Activated CD4-positive, CD25-positive, alpha-beta regulatory T cell (primary cell): ENCODE data around the gene CRYBG2.
A peak's percentile ranks its signal among the peaks of the same experiment; 100 is the strongest.
"Not testable (repeated sequence)": the region's sequence is repeated elsewhere in the genome, so short reads cannot be mapped to it uniquely, and the experiment has no call there.

Experiments used
- DNase-seq, 4 experiments: peaks; one replicate each; lab custom pipeline; 2025; lab: John Stamatoyannopoulos, UW

Gene CRYBG2

DNA sequence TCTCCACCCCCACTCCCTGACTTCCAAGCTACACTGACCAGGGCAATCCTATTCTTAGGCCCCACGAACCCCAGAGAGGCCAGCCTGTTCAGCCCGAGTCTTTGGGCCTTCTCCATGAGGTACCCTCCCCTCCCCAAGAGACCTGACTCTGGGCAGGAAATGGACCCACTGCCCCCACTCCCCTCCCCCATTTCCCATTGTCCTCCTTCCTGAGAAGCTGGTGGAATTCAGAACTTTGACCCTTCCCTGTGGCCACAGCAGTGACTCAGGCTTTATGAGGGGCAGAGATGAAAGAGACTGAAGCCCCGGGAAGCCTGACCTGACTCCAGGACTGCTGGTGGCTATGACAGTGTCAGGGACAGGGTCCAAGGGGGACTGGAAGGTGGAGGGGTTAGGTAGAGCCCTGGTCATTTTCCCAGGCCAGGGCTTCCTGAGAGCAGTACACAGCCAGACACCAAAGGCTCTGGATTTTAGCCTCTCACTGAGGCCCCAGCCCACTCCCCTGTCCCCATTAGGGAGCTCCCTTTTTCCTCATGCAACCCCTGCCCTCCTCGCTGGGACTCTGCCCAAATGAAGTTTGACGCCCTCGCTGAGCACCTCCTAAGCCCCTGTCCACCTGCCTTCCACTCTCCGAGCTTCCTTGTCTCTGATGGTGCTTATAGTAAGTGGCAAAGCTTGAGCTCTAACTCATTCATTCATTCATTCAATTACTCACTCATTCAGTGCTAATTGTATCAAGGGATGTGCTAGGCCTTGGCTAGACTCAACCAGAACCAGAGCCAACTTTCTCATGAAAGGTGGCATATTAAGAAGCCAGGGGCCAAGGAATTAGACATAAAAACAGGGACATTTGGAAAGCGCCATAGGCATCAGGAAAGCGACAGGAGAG, 3.0 kb downstream of the CRYBG2 start:
- DNase-seq = no peak

DNA sequence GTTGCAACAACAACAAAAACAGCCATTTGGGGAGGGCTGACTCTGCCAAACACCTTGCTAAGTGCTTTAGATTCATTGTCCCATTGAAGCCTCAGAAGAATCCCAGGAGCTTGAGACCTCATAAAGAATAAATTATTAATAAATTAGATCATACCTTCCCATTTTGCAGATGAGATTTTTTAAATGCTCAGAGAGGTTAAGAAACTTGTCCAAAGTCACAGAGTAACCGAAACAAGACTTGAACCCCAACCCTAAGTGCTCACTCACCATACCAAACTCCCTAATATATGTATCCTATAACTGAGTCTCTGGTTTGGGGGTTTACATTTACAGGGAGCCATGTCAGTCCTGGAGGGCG, 3.6 kb downstream of the CRYBG2 start:
- no peak for DNase-seq

DNA sequence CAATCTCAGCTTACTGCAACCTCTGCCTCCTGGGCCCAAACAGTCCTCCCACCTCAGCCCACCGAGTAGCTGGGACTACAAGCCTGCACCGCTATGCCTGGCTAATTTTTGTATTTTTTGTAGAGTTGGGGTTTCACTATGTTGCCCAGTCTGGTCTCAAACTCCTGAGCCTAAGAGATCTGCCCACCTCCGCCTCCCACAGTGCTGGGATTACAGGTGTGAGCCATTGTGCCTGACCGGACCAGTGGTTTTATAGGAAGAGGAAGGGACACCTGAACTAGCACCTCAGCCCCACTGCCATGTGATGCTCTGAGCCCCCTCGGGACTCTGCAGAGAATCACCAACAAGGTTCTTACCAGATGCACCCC, 4.1 kb downstream of the CRYBG2 start:
- DNase-seq = no peak

DNA sequence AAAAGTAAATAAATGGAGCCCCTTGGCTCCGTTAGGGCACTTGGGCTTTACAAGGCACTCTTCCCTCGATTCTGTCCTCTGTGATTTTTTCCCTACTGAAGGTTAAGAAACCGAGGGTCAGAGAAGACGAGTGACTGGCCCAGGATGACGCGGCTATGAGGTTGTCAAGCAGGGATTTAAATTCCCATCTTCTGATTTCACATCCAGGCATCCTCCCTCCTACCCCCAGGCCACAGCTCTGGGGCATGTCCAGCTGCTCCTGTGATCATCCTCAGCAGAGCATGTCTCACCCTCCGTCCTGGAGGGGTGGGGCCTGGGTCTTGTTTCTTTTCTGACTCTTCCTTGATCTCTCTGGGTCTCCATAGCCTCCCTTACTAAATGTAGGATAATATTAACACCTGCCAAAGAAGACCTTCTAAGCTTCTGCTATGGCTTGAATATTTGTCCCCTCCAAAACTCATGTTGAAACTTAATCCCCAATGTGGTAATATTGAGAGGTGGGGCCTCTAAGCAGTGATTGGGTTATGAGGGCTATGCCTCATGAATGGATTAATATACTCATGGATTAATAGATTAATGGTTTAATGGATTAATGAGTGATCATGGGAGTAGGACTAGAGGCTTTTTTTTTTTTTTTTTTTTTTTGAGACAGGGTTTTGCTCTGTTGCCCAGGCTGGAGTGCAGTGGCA, 4.6 kb downstream of the CRYBG2 start:
- DNase-seq = no peak

DNA sequence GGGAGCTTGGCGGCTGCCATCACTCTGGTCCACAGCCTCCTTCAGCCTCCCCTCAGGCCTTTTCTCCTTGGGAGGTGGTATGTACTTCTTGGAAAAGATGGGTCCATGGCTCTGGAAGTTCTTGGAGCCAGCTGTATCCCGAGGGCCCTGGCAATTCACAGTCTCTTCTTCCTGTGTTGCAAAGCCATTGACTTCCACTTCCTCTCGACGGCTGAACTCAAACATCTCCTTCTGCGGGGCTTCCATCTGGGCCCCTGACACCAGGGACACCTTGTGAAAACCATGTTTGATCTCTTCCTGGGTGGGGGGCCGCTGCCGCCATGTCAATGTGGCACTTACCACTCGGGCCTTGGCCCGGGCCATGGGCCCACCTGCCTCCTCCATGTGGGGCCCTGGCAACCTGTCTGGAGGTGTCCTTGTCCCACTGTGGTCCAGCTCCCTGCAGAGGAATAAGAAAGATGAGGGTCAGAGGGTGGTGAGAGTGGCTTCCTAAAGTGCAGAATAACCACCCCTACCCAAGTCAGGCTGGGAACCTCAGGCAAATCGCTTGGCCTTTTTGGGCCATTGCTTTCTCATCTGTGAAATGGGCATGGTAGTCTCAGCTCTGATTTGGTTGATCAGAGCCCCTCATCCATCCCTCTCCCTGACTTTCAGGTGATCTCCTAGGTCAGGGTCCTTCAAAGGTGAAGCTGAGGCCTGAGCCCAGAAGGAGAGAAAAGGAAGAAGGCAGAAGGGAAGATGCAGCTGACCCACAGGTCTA, 7.5 kb downstream of the CRYBG2 start:
- DNase-seq = no peak

DNA sequence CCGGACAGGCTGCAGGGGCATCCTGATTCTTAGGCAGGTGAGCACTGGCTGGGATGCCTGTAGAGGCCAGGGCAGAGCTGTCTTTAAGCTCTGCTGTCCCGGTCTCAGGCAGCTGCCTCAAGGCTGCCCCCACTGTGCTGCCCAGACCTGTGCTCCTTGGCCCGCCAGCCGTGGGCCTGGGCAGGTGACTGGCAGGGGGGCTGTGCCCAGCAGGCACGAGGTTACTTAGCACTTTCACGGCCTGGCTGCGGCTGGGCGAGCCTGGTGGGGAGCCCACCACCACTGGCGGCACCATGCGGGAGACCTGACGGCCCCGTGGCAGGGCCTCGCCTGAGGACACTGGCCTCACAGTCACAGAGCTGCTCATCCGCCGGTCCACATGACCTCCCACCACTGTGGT, 8.2 kb downstream of the CRYBG2 start:
- DNase-seq = no peak

DNA sequence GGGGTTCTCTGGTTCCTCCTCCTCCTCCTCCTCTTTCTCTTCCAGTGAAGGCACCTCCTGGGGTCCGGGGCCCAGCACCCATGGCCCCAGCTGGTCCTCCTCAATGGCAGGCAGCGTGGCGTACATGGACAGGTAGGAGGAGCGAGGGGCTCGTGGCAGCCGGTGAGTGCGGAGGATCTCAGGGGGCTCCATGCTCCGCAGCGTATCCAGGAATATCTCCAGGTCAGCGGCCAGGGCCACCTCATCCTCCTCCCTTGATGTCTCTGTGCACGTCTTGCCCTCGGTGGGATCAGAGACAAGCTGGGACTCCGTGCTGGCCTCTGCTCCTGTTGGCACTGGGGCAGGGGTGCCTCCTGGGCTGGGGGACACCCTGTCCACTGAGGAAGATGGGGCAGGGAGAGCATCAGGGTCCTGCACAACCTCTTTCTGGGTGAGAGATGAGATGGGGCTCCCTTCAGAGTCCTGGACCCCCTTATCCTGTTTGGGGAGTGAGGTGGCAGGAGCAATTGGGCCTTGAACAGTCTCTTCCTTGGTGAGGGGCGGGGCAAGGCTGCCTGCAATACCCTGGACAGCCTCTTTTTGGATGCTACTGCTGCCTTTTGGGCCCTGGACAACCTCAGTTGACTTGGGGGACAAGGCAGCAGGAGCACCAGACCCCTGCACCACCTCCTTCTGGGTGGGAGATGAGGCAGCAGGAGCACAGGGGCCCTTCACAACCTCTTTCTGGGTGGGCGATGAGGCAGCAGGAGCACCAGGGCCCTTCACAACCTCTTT, 9.6 kb downstream of the CRYBG2 start:
- DNase-seq = no peak

DNA sequence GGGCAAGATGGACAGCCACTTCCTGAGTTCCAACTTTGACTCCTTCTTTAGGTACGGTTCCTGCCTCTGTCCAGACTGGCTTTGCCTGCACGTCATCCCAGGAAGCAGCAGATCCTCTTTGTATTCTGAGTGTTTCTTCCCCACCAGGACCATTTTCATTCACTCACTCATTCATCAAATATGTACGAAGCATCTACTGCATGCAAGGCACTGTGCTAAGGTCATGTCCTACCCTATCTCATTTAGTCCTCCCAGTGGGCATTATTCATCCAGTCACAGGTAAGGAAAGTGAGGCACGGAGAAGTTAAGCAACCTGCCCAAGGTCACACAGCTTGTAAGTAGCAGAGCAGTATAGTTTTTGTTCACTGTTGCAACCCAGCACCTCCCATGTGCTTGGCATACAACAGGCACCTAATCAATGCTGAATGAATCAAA, 13.9 kb downstream of the CRYBG2 start:
- DNase-seq = no peak

DNA sequence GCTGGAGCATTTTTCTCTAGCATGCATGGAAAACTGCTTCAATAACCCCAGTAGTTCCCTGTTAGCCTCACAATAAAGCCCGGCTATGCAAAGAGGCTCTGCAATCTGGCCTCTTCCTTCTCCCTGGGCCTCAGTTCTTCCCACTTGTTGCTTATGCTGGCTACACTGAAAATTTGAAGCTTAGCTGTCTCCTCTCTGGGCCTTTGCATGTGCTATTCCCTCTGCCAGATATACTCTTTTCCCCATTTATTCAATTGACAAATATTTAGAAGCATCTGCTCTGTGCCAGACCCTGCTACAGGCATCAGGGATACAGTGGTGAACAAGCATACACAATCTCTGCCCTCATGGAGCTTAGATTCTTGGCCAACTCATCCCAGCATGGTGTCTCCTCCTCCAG, 15.3 kb downstream of the CRYBG2 start:
- no peak for DNase-seq

DNA sequence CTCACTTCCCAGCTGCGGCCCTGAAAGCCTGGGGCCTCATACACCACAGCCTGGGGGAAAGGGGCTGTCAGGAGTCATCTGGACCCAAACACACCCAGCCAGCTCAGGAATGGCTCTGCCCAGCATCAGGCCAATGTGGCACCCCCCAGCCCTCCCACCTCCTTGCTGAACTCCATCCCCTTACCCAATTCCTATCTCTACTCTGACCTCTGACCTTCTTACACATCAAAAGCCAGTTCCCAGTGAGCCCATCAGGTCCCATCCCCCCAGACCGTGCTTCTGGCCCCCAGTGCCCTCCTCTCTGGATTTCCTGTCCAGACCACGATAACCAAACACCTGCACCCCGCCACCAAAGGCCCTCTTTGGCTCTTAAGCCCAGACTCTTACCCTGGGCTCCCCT, 16.3 kb downstream of the CRYBG2 start:
- DNase-seq = no peak

DNA sequence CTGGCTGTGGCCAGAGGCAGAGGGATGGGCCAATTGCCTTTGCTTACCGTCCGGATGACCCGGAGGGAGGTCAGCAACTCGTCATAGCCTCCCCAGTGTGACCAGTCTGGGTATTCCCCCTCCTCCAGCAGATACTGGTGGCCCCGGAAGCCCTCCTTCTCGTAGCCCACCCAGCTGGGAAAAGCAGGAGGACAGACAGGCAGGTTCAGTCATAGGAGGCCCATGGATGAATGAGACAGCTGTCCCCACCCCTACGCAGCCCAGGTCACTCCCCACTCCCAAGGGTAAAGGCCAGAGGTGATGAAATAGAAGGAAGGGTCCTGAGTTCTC, 16.8 kb downstream of the CRYBG2 start:
- DNase-seq = no peak

DNA sequence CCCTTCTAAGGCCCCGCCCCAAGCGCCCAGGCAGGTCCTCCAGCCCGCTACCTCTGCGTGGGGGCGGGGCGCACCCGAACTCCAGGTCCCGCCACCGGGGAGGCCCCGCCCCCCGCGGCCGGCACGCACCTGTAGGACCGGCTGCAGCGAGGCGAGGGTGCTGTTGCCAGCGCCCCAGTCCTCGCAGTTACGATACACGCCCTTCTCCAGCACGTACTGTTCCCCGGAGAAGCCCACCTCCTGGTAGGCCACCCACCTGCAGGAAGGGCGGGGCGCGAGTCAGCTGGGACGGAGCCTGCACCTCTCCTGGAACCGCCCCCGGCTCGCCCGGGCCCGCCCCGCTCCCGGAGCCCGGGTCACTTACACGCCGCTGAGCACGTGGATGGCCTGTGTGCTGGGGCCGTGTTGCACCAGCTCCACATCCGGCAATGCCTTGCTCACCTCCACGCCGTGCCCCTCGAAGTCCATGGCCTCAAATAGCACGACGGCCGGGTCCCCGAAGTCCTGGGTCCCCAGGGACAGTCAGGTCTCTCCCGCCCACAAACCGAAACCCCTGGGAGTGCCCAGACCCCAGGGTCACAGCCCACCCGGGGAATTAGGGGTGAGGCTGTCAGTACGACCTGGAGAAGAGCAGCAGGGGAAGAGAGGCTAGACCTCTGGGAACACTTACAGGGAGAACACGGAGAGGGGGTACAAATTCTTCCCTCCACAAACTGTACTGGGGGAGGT, 17.3 kb downstream of the CRYBG2 start:
- DNase-seq = peak; percentile 55 to 78 (median 74)

DNA sequence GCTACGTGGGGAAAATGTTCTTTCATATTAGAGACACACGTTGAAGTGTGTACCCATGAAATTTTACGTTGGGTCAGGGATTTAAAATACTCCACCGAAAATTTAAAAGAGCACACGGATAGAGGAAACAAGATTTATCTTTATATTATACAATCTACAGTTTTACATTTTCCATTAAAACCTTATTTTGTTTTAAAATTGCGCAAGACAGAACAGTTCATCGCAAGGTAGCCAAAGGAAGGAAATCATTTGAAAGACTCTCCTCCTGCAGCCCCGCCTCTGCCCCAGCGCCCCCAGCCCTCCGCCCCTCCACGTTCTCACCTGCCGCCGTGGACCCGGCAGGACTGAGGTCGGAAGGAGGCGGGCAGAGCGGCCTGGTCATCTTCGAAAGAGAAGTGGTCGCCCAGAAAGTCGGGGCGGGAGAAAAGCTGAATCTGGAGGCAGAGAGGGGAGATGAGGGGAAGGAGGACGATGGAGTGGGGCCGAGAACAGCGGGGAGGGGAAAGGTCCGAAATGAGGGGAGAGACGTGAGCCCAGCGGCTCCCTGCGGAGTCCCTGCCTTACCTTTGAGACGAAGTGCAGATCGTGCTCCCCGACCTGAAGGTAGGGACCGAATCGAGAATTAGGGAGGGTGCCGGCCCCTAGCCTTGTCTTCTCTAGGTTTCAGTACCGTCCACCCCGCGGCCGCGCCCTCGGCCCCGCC, 18.0 kb downstream of the CRYBG2 start:
- DNase-seq = no peak

DNA sequence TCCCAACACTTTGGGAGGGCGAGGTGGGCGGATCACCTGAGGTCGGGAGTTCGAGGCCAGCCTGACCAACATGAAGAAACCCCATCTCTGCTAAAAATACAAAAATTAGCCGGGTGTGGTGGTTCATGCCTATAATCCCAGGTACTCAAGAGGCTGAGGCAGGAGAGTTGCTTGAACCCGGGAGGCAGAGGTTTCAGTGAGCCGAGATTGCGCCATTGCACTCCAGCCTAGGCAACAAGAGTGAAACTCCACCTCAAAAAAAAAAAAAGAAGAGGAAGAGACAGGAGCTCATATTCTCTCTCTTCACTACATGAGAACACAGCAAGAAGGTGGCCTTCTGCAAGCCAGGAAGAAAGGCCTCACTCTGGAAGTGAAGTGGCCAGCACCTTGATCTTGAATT, 20.6 kb downstream of the CRYBG2 start:
- DNase-seq = not testable (repeated sequence)

DNA sequence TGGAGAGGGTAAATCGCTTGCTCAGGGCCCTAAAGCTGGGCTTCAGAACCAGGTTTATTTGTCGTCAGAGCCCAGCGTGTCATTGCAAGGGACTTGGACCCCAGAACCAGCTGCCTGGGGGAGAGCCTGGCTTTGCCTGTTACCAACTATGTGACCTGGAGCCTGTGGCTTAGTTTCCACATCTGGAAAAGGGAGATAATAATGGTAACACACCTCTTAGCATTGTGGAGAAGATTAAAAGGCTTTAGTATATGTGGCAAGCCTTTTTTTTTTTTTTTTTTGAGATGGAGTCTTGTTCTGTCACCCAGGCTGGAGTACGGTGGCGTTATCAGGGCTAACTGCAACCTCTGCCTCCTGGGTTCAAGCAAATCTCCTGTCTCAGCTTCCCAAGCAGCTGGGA, 23.7 kb downstream of the CRYBG2 start:
- no peak for DNase-seq

DNA sequence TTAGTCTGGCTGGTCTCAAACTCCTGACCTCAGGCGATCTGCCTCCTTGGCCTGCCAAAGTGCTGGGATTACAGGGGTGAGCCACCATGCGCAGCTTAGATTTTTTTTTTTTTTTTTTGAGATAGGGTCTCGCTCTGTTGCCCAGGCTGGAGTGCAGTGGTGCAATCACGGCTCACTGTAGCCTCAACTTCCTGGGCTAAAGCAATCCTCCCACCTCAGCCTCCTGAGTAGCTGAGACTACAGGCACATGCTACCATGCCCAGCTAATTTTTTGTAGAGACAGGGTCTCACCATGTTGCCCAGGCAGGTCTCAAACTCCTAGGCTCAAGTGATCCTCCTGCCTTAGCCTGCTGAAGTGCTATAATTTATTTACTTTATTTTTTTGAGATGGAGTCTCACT, 24.6 kb downstream of the CRYBG2 start:
- DNase-seq = not testable (repeated sequence)

DNA sequence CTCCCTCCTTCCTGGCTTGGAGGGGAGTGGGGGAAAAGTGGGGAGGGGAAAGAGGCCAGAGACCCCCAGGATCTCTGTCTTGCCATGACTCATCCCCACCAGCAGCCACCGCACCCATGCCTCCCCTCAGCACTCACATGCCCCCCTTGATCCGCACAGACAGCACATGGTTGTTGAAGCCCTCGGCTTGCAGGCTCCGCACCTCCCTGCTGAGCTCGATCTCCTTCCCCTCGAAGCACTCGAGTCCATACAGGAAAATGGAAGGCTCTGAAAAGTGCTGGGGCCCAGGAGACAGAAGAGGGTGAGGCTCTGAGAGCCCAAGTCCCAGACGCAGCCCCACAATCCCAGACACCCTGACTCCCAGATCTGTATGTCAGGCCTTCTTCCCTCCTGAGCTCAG, 25.3 kb downstream of the CRYBG2 start:
- no peak for DNase-seq

DNA sequence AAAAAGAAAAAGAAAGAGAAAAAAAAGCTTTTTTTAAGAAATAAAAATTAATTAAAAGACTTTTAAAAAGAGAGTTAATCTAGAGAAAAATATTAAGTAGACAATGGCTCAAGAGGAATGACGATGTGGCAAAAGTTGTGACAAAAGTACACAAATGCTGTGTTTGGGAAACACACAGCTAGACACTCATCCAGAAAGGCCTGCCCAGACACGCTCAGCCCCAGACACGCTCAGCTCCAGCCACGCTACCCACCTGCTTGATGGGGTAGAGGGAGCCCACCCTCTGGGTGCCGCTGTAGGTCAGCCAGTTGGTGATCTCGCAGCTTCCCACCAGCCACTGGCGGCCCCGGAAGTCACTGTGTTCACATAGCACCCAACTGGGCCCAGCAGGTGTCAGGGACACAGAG, 26.0 kb downstream of the CRYBG2 start:
- no peak for DNase-seq

DNA sequence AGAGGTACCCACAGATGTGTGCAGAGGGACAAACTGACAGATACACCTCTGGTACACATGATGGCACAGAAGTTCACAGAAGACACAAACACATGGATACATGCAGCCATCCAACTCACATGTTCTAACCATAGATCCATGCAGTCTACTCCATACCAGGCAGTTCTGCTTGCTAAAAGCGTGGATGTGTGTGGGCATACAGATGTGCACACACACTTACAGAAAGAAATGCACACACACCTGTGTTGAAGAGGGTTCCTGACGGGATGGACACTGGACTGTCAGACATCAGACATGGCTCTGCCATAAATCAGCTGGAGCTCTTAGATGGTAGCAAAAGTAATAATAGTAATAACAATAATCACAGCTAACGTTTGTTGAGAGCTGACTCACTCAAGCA, 29.4 kb downstream of the CRYBG2 start:
- DNase-seq = no peak

DNA sequence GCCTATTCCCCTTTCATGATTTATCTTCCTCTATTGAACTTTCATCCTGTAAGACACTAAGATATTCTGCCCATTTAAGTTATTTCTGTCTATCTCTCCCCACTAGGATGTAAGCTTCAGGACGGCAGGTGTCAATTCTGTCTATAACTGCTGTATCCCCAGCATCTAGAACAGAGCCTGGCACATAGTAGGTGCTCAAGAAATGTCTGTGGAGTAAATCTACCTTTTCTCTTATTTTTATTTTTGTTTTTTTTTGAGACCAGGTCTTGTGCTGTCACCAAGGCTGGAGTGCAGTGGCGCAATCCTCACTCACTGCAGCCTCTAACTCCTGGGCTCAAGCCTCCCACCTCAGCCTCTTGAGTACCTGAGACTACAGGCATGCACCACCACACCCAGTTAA, 30.5 kb downstream of the CRYBG2 start:
- no peak for DNase-seq

DNA sequence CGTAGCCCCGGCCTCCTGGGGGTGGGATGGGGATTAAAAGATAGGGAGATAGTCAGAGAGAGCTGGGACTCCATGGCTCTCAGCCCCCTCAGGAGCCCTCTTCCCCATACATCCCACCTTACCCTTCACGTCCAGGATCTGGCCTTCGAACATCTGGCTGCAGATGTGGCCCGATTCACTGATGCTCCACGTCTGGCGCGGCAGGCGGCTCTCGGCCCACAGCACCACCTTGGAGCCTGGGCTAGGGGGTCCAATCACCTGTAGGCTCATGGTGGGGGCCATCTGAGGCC, 31.9 kb downstream of the CRYBG2 start:
- no peak for DNase-seq
